GM13977 (cell line): ENCODE measurements around the gene BCL6.
A peak's percentile ranks its signal among the peaks of the same experiment; 100 is the strongest.

Experiments
- DNase-seq: peaks from one replicate; pipeline ENCODE4 v3.0.0; 2012; ENCODE audit warnings: low spot score
- CTCF ChIP-seq: IDR thresholded peaks from 2 replicates; pipeline ENCODE4 v1.5.1; 2012; ENCODE audit warnings: mild to moderate bottlenecking, control low read depth; ENCODE audit not compliant: insufficient read depth; ENCODE audit errors: extremely low read depth, missing control alignments
- in situ Hi-C: fragments of 300-500 bp; cut with MboI; formaldehyde crosslinking; loops from one replicate; pipeline ENCODE4 v1.12.0; 2022; ENCODE audit warnings: low sequenced_read_pairs, low pct_unique_long_range_greater_than_20kb, mixed read lengths, inconsistent platforms; ENCODE audit not compliant: unreplicated experiment

The BCL6 gene

DNA sequence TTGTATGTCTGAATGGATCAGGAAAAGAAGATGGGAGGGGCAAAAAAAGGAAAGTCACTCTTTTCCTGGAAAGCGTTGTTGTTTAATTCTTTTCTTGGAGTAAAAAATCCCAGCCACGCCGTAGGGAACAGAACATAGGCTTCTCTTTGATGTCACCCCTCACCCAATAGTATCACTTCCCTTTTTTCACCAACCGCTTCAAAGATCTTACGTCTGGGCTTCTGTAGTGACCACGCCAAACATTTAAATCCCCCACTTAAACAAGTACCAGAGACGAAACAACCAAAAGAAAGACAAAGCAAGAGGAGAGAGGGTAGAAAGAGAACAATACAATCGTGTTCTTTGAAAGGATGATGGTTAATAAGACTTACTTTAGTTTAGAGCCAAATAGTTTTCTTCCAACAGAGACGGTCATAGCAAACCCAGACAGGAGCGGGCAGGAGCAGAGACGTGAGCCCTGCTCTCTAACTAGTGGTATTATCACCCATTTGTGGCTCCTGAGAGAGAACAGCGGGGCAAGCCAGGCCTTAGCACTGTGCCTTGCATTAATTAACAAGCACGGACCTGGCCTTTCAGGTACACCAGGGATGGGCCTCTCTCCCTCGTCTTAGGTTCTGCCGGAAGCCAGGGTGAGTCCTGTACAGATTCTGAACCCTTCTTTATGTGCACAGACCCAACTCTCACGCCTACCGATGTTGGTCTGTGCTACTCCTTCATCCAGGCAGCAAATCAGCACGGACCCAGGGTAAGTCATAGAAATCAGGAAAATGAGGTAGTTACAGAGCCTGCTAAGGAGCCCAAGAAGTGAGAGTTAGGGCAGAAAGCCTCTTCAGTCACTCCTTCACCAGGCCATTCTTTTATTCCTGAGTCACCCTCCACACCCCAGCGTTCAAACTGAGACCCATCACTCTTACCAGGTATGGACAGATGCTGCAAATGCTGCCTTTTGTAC lies 28.2 kb upstream of the BCL6 start:
- TF ChIP-seq CTCF = no peak
- in situ Hi-C loops = loop anchor here (25.0 kb wide), 1 partner anchor 139 kb away; no protein-coding TSS in a partner anchor
- peak; percentile 59 for DNase-seq

DNA sequence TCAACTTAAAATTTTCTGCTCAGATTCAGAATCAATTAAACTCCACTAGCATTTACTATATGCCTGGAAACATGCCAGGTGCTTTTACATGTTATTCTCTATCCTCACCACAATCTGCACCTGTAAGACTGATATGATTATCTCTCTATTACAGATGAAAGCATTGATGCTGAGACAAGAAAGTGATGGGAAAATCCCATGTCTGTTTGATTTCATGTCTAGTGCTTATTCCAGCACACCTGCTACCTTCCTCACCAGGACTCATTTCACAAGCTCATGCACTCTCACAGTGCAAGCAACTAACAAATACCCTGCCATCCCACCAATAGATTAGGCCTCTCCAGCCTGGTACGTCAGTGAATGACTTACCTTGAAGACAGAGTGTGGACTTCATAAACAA lies 25.0 kb upstream of the BCL6 start:
- DNase-seq = peak; percentile 44
- in situ Hi-C loops = loop anchor here (25.0 kb wide), 1 partner anchor 142 kb away; no protein-coding TSS in a partner anchor
- TF ChIP-seq CTCF = no peak

DNA sequence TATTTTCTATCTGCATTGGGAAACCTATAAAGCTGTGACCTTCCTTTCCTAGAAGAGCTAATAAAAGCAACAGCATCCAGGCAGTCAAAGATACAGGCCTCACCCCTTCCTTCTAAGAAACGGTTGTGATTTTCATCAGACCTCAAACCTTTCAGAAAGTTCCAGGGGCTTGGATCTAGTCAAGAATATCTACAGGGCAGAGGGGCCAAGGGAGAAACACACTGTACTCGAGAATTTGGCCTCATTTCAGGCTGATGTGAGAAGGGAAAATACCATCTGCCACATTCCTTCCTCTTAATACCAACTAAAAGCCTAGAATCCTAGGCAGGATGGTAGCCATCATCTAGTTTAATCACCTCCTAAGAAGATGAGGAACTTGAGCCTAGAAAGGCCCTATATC lies 24.5 kb upstream of the BCL6 start:
- no peak for DNase-seq
- in situ Hi-C loops = loop anchor here (25.0 kb wide), 1 partner anchor 143 kb away; no protein-coding TSS in a partner anchor
- TF ChIP-seq CTCF = no peak

- in situ Hi-C loops = loop anchor here (25.0 kb wide), 1 partner anchor 145 kb away; no protein-coding TSS in a partner anchor
- TF ChIP-seq CTCF = no peak
- DNase-seq = no peak
These were observed 22.2 kb upstream of the BCL6 start for GRCh38 chr3:187767266-187768012.

DNA sequence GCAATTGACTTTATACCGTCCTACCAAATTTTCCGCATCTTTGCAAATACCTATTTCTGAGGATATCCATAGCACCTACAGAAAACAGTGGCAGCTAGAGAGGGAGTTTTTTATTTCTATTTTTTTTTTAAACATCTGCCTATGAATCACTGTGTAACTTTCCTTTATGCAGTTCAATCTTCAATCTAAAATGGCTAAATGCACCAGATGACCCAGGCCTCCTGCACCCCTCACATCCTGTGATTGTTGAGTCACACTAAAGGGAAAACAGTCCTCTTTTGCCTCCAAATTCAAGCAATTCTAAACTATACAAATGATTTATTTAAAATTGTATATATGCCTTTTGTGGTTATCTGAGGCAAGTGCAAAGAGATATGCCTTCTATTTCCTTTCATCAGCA lies 20.1 kb upstream of the BCL6 start:
- DNase-seq = no peak
- TF ChIP-seq CTCF = no peak
- in situ Hi-C loops = loop anchor here (25.0 kb wide), 1 partner anchor 147 kb away; no protein-coding TSS in a partner anchor

- in situ Hi-C loops = loop anchor here (25.0 kb wide), 1 partner anchor 148 kb away; no protein-coding TSS in a partner anchor
- no peak for DNase-seq
- no peak for TF ChIP-seq CTCF
These were observed 18.8 kb upstream of the BCL6 start for GRCh38 chr3:187763850-187764648.
